ENCODE data around the gene NSRP1. TPM values are rescaled to one million over a fixed set of nuclear protein-coding genes. Genes with fewer than 3 reads are reported as not detected.

NSRP1 gene
- total RNA-seq, 1 experiment from 2014 or later, result 22.8 TPM

GRCh38 chr17:30091121-30091670, 25.4 kb upstream of the NSRP1 start:
- DNase-seq (ENCODE audit: low spot score) (no peak), ATAC-seq (no peak)
- Mint-ChIP-seq H3K27me3 (ENCODE audit: low read depth) (no peaks in the 10 kb centered on the region; the same call in 1 of the 2 replicates), H3K9me3 (peaks cover 8% of the 10 kb centered on the region), H3K27ac (no peak overlapping the region), H3K4me1 (0 out of 2 replicates have a peak, but pooled peaks cover 3% of the 10 kb centered on the region), H3K4me3 (no peak overlapping the region), H3K36me3 (no peaks in the 10 kb centered on the region)
- TF ChIP-seq GRHL2 (CRISPR knock-in tag; IDR thresholded peaks at IDR 0.05; ENCODE audit: insufficient replicate concordance, severe bottlenecking), result no peak
- TF ChIP-seq, protein P1, sequence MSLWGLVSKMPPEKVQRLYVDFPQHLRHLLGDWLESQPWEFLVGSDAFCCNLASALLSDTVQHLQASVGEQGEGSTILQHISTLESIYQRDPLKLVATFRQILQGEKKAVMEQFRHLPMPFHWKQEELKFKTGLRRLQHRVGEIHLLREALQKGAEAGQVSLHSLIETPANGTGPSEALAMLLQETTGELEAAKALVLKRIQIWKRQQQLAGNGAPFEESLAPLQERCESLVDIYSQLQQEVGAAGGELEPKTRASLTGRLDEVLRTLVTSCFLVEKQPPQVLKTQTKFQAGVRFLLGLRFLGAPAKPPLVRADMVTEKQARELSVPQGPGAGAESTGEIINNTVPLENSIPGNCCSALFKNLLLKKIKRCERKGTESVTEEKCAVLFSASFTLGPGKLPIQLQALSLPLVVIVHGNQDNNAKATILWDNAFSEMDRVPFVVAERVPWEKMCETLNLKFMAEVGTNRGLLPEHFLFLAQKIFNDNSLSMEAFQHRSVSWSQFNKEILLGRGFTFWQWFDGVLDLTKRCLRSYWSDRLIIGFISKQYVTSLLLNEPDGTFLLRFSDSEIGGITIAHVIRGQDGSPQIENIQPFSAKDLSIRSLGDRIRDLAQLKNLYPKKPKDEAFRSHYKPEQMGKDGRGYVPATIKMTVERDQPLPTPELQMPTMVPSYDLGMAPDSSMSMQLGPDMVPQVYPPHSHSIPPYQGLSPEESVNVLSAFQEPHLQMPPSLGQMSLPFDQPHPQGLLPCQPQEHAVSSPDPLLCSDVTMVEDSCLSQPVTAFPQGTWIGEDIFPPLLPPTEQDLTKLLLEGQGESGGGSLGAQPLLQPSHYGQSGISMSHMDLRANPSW (CRISPR knock-in tag; conservative IDR thresholded peaks at IDR 0.05; ENCODE audit: low read depth), result no peak
- TF ChIP-seq ZNF416 (CRISPR knock-in tag; IDR thresholded peaks at IDR 0.05), result no peak
- no peak for TF ChIP-seq ATF3 (CRISPR knock-in tag; conservative IDR thresholded peaks at IDR 0.05)
- no peak for TF ChIP-seq ZNF671 (CRISPR knock-in tag; IDR thresholded peaks at IDR 0.05)
- TF ChIP-seq ZNF423 (CRISPR knock-in tag; IDR thresholded peaks at IDR 0.05), result no peak
- no peak for TF ChIP-seq SMAD4 (CRISPR knock-in tag; IDR thresholded peaks at IDR 0.05)
- TF ChIP-seq ELF4 (CRISPR knock-in tag; IDR thresholded peaks at IDR 0.05; ENCODE audit: low read depth), result no peak
- no peak for TF ChIP-seq HMGXB4 (CRISPR knock-in tag; IDR thresholded peaks at IDR 0.05)
- no peak for TF ChIP-seq MYBL2 (CRISPR knock-in tag; IDR thresholded peaks at IDR 0.05)
- no peak for TF ChIP-seq AR (CRISPR knock-in tag; IDR thresholded peaks at IDR 0.05)
- no peak for TF ChIP-seq NFE2L1 (CRISPR knock-in tag; IDR thresholded peaks at IDR 0.05)
- no peak for TF ChIP-seq ZNF512 (CRISPR knock-in tag; IDR thresholded peaks at IDR 0.05; ENCODE audit: borderline replicate concordance)
- TF ChIP-seq ZBTB21 (CRISPR knock-in tag; IDR thresholded peaks at IDR 0.05; ENCODE audit: borderline replicate concordance), result no peak
- ChIA-PET CTCF (interaction anchor here (0.7 to 5.6 kb wide), 6 partner anchors 11 to 474 kb away, joined by 3 to 69 read pairs (median 8); partner anchors contain the start of gene CORO6), POLR2A (no interaction called here)

DNA sequence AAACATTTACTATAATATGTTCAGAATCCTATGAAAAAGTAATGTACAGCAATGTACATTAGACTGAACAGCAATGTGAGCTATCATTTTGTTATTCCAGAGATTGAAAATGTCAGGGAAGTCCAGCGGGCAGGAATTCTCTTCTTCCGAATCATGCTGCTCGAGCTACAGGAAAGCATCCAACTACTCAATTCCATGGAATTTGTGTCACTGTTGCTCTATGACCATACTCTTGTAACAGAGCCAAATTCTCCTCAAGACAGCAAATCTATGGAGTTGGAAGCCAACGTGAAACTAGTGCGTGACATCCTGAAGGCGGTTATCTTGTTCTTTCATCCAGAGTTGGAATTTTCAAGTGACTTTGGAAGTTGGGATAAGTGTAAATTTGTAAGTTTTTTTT, 24.8 kb upstream of the NSRP1 start:
- ATAC-seq (no peak), DNase-seq (ENCODE audit: low spot score) (no peak)
- CTCF ChIA-PET, result interaction anchor here (0.7 to 5.6 kb wide), 9 partner anchors 11 to 475 kb away, joined by 3 to 69 read pairs (median 4); partner anchors contain the start of gene CORO6
- POLR2A ChIA-PET, result no interaction called here
- no peak overlapping the region for H3K4me3 Mint-ChIP-seq
- no peaks in the 10 kb centered on the region for H3K36me3 Mint-ChIP-seq
- H3K27ac Mint-ChIP-seq, result no peak overlapping the region
- 0 out of 2 replicates have a peak, but pooled peaks cover 3% of the 10 kb centered on the region for H3K4me1 Mint-ChIP-seq
- no peaks in the 10 kb centered on the region; the same call in 1 of the 2 replicates for H3K27me3 Mint-ChIP-seq (ENCODE audit: low read depth)
- H3K9me3 Mint-ChIP-seq, result peaks cover 6% of the 10 kb centered on the region
- TF ChIP-seq ZNF396 (CRISPR knock-in tag; IDR thresholded peaks at IDR 0.05; ENCODE audit: borderline replicate concordance) (no peak), MYBL2 (CRISPR knock-in tag; IDR thresholded peaks at IDR 0.05) (no peak), JUN (CRISPR knock-in tag; IDR thresholded peaks at IDR 0.05) (no peak), HMGA2 (CRISPR knock-in tag; IDR thresholded peaks at IDR 0.05) (no peak), SOX15 (CRISPR knock-in tag; IDR thresholded peaks at IDR 0.05) (no peak), FOXJ3 (CRISPR knock-in tag; IDR thresholded peaks at IDR 0.05; ENCODE audit: borderline replicate concordance) (no peak), RELA (CRISPR knock-in tag; IDR thresholded peaks at IDR 0.05; ENCODE audit: borderline replicate concordance) (no peak), NR3C1 (CRISPR knock-in tag; conservative IDR thresholded peaks at IDR 0.05; ENCODE audit: low read depth) (no peak)
- TF ChIP-seq, protein P2, sequence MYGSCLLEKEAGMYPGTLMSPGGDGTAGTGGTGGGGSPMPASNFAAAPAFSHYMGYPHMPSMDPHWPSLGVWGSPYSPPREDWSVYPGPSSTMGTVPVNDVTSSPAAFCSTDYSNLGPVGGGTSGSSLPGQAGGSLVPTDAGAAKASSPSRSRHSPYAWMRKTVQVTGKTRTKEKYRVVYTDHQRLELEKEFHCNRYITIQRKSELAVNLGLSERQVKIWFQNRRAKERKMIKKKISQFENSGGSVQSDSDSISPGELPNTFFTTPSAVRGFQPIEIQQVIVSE (CRISPR knock-in tag; IDR thresholded peaks at IDR 0.05; ENCODE audit: borderline replicate concordance), result no peak
- TF ChIP-seq, protein P3, sequence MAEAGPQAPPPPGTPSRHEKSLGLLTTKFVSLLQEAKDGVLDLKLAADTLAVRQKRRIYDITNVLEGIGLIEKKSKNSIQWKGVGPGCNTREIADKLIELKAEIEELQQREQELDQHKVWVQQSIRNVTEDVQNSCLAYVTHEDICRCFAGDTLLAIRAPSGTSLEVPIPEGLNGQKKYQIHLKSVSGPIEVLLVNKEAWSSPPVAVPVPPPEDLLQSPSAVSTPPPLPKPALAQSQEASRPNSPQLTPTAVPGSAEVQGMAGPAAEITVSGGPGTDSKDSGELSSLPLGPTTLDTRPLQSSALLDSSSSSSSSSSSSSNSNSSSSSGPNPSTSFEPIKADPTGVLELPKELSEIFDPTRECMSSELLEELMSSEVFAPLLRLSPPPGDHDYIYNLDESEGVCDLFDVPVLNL (CRISPR knock-in tag; IDR thresholded peaks at IDR 0.05; ENCODE audit: borderline replicate concordance, low read depth), result no peak
